ENCODE data around the gene FRMPD4.

FRMPD4 gene

GRCh38 chrX:12210971-12211370 lies 72.7 kb downstream of the FRMPD4 start:
- no peak for DNase-seq (ENCODE audit: low read depth)

GRCh38 chrX:12223650-12224049 lies 85.4 kb downstream of the FRMPD4 start:
- DNase-seq (ENCODE audit: low read depth): no peak

GRCh38 chrX:12225107-12225506 lies 86.8 kb downstream of the FRMPD4 start:
- DNase-seq (ENCODE audit: low read depth): no peak

- no peak for DNase-seq (ENCODE audit: low read depth)
Observed at GRCh38 chrX:12227412-12228041, 89.3 kb downstream of the FRMPD4 start.

- no peak for DNase-seq (ENCODE audit: low read depth)
Observed at GRCh38 chrX:12228862-12229261, 90.6 kb downstream of the FRMPD4 start.

GRCh38 chrX:12229986-12230385 lies 91.7 kb downstream of the FRMPD4 start:
- DNase-seq (ENCODE audit: low read depth): no peak

GRCh38 chrX:12234534-12235329 lies 96.5 kb downstream of the FRMPD4 start:
- DNase-seq (ENCODE audit: low read depth): no peak

- no peak for DNase-seq (ENCODE audit: low read depth)
Observed at GRCh38 chrX:12236156-12236555, 97.9 kb downstream of the FRMPD4 start.

- no peak for DNase-seq (ENCODE audit: low read depth)
Observed at GRCh38 chrX:12237131-12237530, 98.9 kb downstream of the FRMPD4 start.

GRCh38 chrX:12237771-12238170 lies 99.5 kb downstream of the FRMPD4 start:
- no peak for DNase-seq (ENCODE audit: low read depth)

- no peak for DNase-seq (ENCODE audit: low read depth)
Observed at GRCh38 chrX:12239356-12240082, 101.2 kb downstream of the FRMPD4 start.

- DNase-seq (ENCODE audit: low read depth): no peak
Observed at GRCh38 chrX:12240491-12240890, 102.2 kb downstream of the FRMPD4 start.

- DNase-seq (ENCODE audit: low read depth): no peak
Observed at GRCh38 chrX:12241026-12241425, 102.8 kb downstream of the FRMPD4 start.

GRCh38 chrX:12245650-12246645 lies 107.7 kb downstream of the FRMPD4 start:
- DNase-seq (ENCODE audit: low read depth): no peak

- DNase-seq (ENCODE audit: low read depth): no peak
Observed at GRCh38 chrX:12249997-12250396, 111.7 kb downstream of the FRMPD4 start.

- DNase-seq (ENCODE audit: low read depth): no peak
Observed at GRCh38 chrX:12263211-12263610, 124.9 kb downstream of the FRMPD4 start.

- DNase-seq (ENCODE audit: low read depth): no peak
Observed at GRCh38 chrX:12269484-12269883, 131.2 kb downstream of the FRMPD4 start.

GRCh38 chrX:12278151-12278550 lies 139.9 kb downstream of the FRMPD4 start:
- DNase-seq (ENCODE audit: low read depth): no peak

GRCh38 chrX:12282991-12283390 lies 144.7 kb downstream of the FRMPD4 start:
- DNase-seq (ENCODE audit: low read depth): no peak

- no peak for DNase-seq (ENCODE audit: low read depth)
Observed at GRCh38 chrX:12292996-12293765, 154.9 kb downstream of the FRMPD4 start.

- no peak for DNase-seq (ENCODE audit: low read depth)
Observed at GRCh38 chrX:12297353-12297752, 159.1 kb downstream of the FRMPD4 start.
